Fibroblast of the aortic adventitia (primary cell): ENCODE measurements around the gene CTBP2. TPM values are rescaled to one million over a fixed set of nuclear protein-coding genes. Genes with fewer than 3 reads are reported as not detected.
A peak's percentile ranks its signal among the peaks of the same experiment; 100 is the strongest.
"Not testable (repeated sequence)": the region's sequence is repeated elsewhere in the genome, so short reads cannot be mapped to it uniquely, and the experiment has no call there.

Experiments used
- DNase-seq: peaks from one replicate; pipeline ENCODE4 v3.0.0-alpha.2; 2010; ENCODE audit warnings: low read depth
- H3K4me3 ChIP-seq: 2 replicates; pipeline ENCODE4 v1.5.1; 2011; ENCODE audit warnings: low read depth, mild to moderate bottlenecking, control low read depth, low read length, moderate library complexity
- CTCF ChIP-seq: IDR thresholded peaks from 2 replicates; pipeline ENCODE4 v1.5.1; 2011; ENCODE audit warnings: mild to moderate bottlenecking, low read length, control low read depth, inconsistent platforms; ENCODE audit not compliant: insufficient read depth
- total RNA-seq: library from RNA; depleted of rRNA; stranded (reverse); fragments of >200 nt; gene quantifications from 2 replicates; pipeline ENCODE4 v1.2.3, GENCODE V29; 2012; ENCODE audit warnings: low replicate concordance

The CTBP2 gene
- total RNA-seq, 1 donor = 45.4 TPM

GRCh38 chr10:125154529-125154928 lies 5.8 kb downstream of the CTBP2 start:
- no peak for DNase-seq
- no peak for TF ChIP-seq CTCF
- peak overlapping the region; percentile 39 for H3K4me3 ChIP-seq

GRCh38 chr10:125153703-125154490 lies 6.5 kb downstream of the CTBP2 start:
- no peak for TF ChIP-seq CTCF

GRCh38 chr10:125152450-125153368 lies 7.7 kb downstream of the CTBP2 start:
- no peak for DNase-seq
- no peak overlapping the region for H3K4me3 ChIP-seq
- no peak for TF ChIP-seq CTCF

More at GRCh38 chr10:125153703-125154490, 6.5 kb downstream of the CTBP2 start:
- DNase-seq = peak; percentile 54
- no peak overlapping the region for H3K4me3 ChIP-seq

GRCh38 chr10:125151553-125152449 lies 8.6 kb downstream of the CTBP2 start:
- no peak overlapping the region for H3K4me3 ChIP-seq
- DNase-seq = no peak
- TF ChIP-seq CTCF = no peak

GRCh38 chr10:125151170-125151552 lies 9.2 kb downstream of the CTBP2 start:
- no peak for TF ChIP-seq CTCF
- H3K4me3 ChIP-seq = no peak overlapping the region
- no peak for DNase-seq

- H3K4me3 ChIP-seq, DNase-seq: not testable (repeated sequence)
Observed at GRCh38 chr10:125150376-125151083, 9.8 kb downstream of the CTBP2 start.
